IPS DF 6.9 (cell line): ENCODE results near the gene HEXIM1.
A peak's percentile ranks its signal among the peaks of the same experiment; 100 is the strongest.

Experiments
- DNase-seq: peaks from one replicate; pipeline ENCODE4 v3.0.0-alpha.2; 2013; ENCODE audit warnings: low read depth, low spot score
- H3K27ac ChIP-seq: one replicate; pipeline ENCODE4 v1.5.1; 2013; ENCODE audit warnings: low read length, control low read depth
- H3K27me3 ChIP-seq: 2 replicates; pipeline ENCODE4 v1.6.1; 2013; ENCODE audit warnings: mild to moderate bottlenecking, low read length; ENCODE audit not compliant: control insufficient read depth, insufficient read depth
- H3K36me3 ChIP-seq: 2 replicates; pipeline ENCODE4 v1.6.1; 2013; ENCODE audit warnings: low read length; ENCODE audit not compliant: control insufficient read depth, insufficient read depth
- H3K4me1 ChIP-seq: 2 replicates; pipeline ENCODE4 v1.6.1; 2013; ENCODE audit warnings: low read length; ENCODE audit not compliant: control insufficient read depth, insufficient read depth
- H3K4me3 ChIP-seq: 2 replicates; pipeline ENCODE4 v1.5.1; 2013; ENCODE audit warnings: mild to moderate bottlenecking, low read length
- H3K9me3 ChIP-seq: 2 replicates; pipeline ENCODE4 v1.6.1; 2013; ENCODE audit warnings: low read length, inconsistent platforms; ENCODE audit not compliant: control insufficient read depth, insufficient read depth
- WGBS: extraction: QIAGEN DNeasy Blood & Tissue Kit; methylation state at CpG from one replicate; pipeline ENCODE4 v1.1.7; 2013; ENCODE audit warnings: mixed read lengths, missing lambda C conversion rate; ENCODE audit not compliant: insufficient read length, insufficient coverage; 5-methylcytosine and 5-hydroxymethylcytosine counted together

Gene HEXIM1

GRCh38 chr17:45162025-45162687 is 13.9 kb downstream of the HEXIM1 start:
- WGBS, result no CpG with 5 or more reads among the region's 9 CpGs
- no peaks in the 10 kb centered on the region for H3K36me3 ChIP-seq
- no peak for DNase-seq
- no peaks in the 10 kb centered on the region for H3K9me3 ChIP-seq
- H3K4me1 ChIP-seq, result no peaks in the 10 kb centered on the region; the same call in 1 of the 2 replicates
- H3K27me3 ChIP-seq, result no peaks in the 10 kb centered on the region
- H3K4me3 ChIP-seq, result peak overlapping the region; percentile 10; the same call in 1 of the 2 replicates
- no peak overlapping the region for H3K27ac ChIP-seq

GRCh38 chr17:45164734-45165269 is 16.5 kb downstream of the HEXIM1 start:
- H3K4me1 ChIP-seq, result peaks cover 2% of the 10 kb centered on the region; the same call in 1 of the 2 replicates
- DNase-seq, result no peak
- H3K9me3 ChIP-seq, result no peaks in the 10 kb centered on the region
- no peak overlapping the region for H3K4me3 ChIP-seq
- H3K36me3 ChIP-seq, result 0 out of 2 replicates have a peak, but pooled peaks cover 5% of the 10 kb centered on the region
- H3K27me3 ChIP-seq, result no peaks in the 10 kb centered on the region
- 100% methylated on average over 1 of the region's 7 CpGs for WGBS
- no peak overlapping the region for H3K27ac ChIP-seq

DNA sequence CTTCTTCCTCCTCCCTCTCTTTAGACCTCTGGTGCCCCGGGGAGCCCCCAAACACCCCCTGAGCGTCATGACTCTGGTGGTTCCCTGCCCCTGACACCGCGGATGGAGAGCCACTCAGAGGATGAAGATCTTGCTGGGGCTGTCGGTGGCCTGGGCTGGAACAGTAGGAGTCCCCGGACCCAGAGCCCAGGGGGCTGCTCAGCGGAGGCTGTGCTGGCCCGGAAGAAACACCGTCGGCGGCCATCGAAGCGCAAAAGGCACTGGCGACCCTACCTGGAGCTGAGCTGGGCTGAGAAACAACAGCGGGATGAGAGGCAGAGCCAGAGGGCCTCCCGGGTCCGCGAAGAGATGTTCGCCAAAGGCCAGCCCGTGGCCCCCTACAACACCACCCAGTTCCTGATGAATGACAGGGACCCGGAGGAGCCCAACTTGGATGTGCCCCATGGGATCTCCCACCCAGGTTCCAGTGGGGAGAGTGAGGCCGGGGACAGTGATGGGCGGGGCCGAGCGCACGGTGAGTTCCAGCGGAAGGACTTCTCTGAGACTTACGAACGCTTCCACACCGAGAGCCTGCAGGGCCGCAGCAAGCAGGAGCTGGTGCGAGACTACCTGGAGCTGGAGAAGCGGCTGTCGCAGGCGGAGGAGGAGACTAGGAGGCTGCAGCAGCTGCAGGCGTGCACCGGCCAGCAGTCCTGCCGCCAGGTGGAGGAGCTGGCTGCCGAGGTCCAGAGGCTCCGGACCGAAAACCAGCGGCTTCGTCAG is 20.9 kb downstream of the HEXIM1 start:
- WGBS, result no CpG with 5 or more reads among the region's 43 CpGs
- H3K27me3 ChIP-seq, result no peaks in the 10 kb centered on the region

DNA sequence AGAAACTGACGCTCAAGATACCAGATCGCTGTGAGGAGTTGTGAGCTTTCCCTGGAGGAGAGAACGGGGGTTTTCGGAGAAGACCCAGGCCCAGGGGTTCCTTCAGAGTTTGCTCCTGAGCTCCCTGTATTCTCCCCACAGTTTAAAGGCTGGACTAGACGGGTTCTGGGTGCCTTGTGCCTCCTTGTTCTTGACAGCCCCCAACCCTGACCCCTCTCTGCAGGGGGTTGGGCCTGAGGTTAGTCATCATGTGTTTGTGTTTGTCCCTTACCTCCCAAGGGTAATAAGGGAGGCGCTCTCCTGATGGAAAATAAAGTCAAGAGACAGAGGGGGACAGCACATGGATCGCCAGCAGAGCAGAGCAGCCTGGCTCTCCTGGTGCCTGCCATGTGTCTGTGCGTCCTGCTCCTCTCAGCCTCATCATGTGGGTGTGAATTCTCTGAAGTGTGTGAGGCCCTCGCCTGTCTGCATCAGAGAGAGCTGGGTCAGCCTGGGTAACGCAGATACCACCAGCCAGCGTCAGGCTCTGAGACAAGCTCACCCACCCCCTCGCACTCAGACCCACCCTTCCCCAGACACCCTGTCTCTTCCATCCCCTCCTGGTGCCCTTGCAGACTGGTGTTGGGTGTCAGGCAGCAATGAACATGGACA is 22.1 kb downstream of the HEXIM1 start:
- H3K4me3 ChIP-seq, result no peak overlapping the region
- WGBS, result no CpG with 5 or more reads among the region's 12 CpGs
- H3K4me1 ChIP-seq, result peaks cover 26% of the 10 kb centered on the region

More for the DNA sequence above, 20.9 kb downstream of the HEXIM1 start:
- no peak overlapping the region for H3K4me3 ChIP-seq
- no peak overlapping the region for H3K27ac ChIP-seq
- no peak for DNase-seq
- 0 out of 2 replicates have a peak, but pooled peaks cover 5% of the 10 kb centered on the region for H3K36me3 ChIP-seq
- no peaks in the 10 kb centered on the region for H3K9me3 ChIP-seq
- H3K4me1 ChIP-seq, result peaks cover 26% of the 10 kb centered on the region

GRCh38 chr17:45170931-45171337 is 22.7 kb downstream of the HEXIM1 start:
- H3K4me3 ChIP-seq, result no peak overlapping the region
- no peaks in the 10 kb centered on the region for H3K9me3 ChIP-seq
- peaks cover 26% of the 10 kb centered on the region for H3K4me1 ChIP-seq
- H3K27ac ChIP-seq, result no peak overlapping the region
- DNase-seq, result no peak
- no CpG with 5 or more reads among the region's 5 CpGs for WGBS
- no peaks in the 10 kb centered on the region for H3K27me3 ChIP-seq
- H3K36me3 ChIP-seq, result 0 out of 2 replicates have a peak, but pooled peaks cover 5% of the 10 kb centered on the region

More for the DNA sequence above, 22.1 kb downstream of the HEXIM1 start:
- no peaks in the 10 kb centered on the region for H3K27me3 ChIP-seq
- DNase-seq, result no peak
- H3K27ac ChIP-seq, result no peak overlapping the region
- 0 out of 2 replicates have a peak, but pooled peaks cover 5% of the 10 kb centered on the region for H3K36me3 ChIP-seq
- H3K9me3 ChIP-seq, result no peaks in the 10 kb centered on the region

GRCh38 chr17:45171338-45172231 is 23.3 kb downstream of the HEXIM1 start:
- Histone ChIP-seq H3K27me3 (no peaks in the 10 kb centered on the region), H3K9me3 (no peaks in the 10 kb centered on the region), H3K4me1 (peaks cover 26% of the 10 kb centered on the region), H3K27ac (no peak overlapping the region), H3K4me3 (no peak overlapping the region), H3K36me3 (0 out of 2 replicates have a peak, but pooled peaks cover 5% of the 10 kb centered on the region)
- no peak for DNase-seq
- no CpG with 5 or more reads among the region's 20 CpGs for WGBS

DNA sequence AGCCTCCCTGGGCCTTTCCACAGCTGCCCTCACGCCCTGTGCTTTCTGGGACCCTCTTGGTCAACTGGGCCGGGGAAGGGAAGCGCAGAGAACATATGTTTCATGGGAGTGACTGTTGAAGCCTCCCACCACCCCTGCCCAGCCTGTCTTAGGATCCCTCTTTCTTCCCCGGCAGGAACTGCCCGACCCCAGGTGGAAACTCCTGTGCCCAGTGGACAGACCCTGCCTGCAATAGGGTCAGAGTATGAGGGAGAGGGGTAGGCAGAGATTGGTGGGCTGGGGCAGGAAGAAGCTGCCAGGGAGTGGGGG is 23.9 kb downstream of the HEXIM1 start:
- Histone ChIP-seq H3K4me3 (no peak overlapping the region), H3K27me3 (no peaks in the 10 kb centered on the region), H3K4me1 (peaks cover 26% of the 10 kb centered on the region), H3K27ac (no peak overlapping the region), H3K9me3 (no peaks in the 10 kb centered on the region), H3K36me3 (0 out of 2 replicates have a peak, but pooled peaks cover 5% of the 10 kb centered on the region)
- WGBS, result no CpG with 5 or more reads among the region's 5 CpGs
- no peak for DNase-seq

DNA sequence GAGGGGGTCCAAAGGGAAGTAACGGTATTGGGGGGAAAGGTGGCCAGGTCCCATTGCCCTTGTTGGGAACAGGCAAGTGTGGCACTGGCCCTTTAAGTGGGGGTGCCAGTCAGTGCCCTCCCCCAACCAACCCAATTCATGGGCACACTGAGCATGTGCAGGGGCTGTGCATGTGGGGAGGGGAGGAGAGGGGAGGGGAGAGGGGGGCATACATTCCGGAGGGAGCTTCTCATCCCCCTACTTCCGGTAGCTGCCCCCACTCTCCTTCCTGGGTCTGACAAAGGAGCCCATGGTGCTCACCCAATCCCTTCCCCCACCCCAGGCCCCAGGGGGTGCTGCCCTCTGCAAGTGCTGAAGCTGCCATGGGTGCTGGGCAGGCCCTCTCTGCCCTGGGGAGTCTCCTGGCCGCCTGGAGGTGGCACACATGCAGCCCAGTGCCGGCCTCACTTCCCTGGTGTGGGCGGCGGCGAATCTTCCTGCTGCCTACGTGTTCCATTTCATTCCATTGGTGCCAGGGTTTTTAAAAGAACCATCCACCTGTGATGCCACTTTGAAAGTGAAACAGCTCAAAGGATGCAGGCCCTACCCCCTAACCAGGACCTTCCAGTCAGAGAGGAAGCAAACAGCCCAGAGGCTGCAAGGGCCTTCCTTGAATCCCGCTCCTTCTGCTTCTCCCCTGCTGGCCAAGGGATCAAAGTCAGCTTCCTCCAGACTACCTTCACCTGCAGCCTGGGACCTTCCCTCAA is 24.4 kb downstream of the HEXIM1 start:
- Histone ChIP-seq H3K27me3 (no peaks in the 10 kb centered on the region), H3K36me3 (0 out of 2 replicates have a peak, but pooled peaks cover 5% of the 10 kb centered on the region), H3K27ac (no peak overlapping the region), H3K9me3 (no peaks in the 10 kb centered on the region), H3K4me3 (no peak overlapping the region), H3K4me1 (peaks cover 26% of the 10 kb centered on the region)
- DNase-seq, result no peak
- no CpG with 5 or more reads among the region's 10 CpGs for WGBS

GRCh38 chr17:45175759-45176115 is 27.5 kb downstream of the HEXIM1 start:
- WGBS, result no CpG with 5 or more reads among the region's 3 CpGs
- H3K27me3 ChIP-seq, result no peaks in the 10 kb centered on the region
- DNase-seq, result no peak
- peaks cover 19% of the 10 kb centered on the region for H3K4me1 ChIP-seq
- H3K36me3 ChIP-seq, result no peaks in the 10 kb centered on the region
- H3K27ac ChIP-seq, result no peak overlapping the region
- no peak overlapping the region for H3K4me3 ChIP-seq
- no peaks in the 10 kb centered on the region for H3K9me3 ChIP-seq
